SK-N-SH (cell line): ENCODE data around the gene TFPT.

Experiments used
- POLR2AphosphoS5 ChIP-seq: IDR thresholded peaks from 2 replicates; pipeline ENCODE4 v1.6.1; 2012; ENCODE audit warnings: low read depth, low read length
- SMC3 ChIP-seq: IDR thresholded peaks from 2 replicates; pipeline ENCODE4 v1.6.1; 2012; ENCODE audit warnings: low read depth, low read length, improper control_type of control experiment
- TF ChIP-seq, protein P1 (sequence below): fragments of 200-600 bp; sonication (generic); IDR thresholded peaks from 2 replicates; pipeline ENCODE4 v1.6.1; 2017; ENCODE audit warnings: antibody characterized with exemption, mild to moderate bottlenecking, moderate library complexity
- TF ChIP-seq, protein P2 (sequence below): IDR thresholded peaks from 2 replicates; pipeline ENCODE4 v1.6.1; 2012; ENCODE audit warnings: mild to moderate bottlenecking, low read depth, low read length, moderate library complexity

DNA sequence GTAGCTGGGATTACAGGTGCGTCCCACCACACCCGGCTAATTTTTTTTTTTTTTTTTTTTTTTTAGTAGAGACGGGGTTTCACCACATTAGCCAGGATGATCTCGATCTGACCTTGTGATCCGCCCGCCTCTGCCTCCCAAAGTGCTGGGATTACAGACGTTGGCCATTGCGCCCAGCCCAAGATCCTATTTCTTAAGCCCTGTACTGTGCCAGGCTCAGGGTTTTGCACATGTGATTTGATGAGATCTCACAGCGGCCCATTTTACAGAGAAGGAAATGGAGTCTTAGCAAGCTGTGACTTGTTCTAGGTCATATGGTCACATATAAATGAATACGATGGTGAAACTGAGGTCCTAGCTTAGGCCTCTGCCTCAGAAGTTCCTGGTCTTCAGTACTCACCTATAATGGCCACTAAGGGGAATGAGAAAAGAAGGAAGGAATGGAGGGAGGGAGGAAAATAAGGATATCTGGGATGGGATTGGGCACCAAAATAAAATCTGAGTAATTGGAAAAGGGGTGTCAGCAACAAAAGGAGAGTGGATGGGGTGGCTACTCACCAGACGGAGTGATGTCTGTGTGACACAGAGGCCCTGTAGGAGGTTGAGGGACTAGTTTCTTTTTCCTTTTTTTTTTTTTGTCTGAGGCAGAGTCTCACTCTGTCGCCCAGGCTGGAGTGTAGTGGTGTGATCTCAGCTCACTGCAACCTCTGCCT, 16.1 kb downstream of the TFPT start:
- TF ChIP-seq, protein P1, sequence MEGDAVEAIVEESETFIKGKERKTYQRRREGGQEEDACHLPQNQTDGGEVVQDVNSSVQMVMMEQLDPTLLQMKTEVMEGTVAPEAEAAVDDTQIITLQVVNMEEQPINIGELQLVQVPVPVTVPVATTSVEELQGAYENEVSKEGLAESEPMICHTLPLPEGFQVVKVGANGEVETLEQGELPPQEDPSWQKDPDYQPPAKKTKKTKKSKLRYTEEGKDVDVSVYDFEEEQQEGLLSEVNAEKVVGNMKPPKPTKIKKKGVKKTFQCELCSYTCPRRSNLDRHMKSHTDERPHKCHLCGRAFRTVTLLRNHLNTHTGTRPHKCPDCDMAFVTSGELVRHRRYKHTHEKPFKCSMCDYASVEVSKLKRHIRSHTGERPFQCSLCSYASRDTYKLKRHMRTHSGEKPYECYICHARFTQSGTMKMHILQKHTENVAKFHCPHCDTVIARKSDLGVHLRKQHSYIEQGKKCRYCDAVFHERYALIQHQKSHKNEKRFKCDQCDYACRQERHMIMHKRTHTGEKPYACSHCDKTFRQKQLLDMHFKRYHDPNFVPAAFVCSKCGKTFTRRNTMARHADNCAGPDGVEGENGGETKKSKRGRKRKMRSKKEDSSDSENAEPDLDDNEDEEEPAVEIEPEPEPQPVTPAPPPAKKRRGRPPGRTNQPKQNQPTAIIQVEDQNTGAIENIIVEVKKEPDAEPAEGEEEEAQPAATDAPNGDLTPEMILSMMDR: no peak
- TF ChIP-seq, protein P2, sequence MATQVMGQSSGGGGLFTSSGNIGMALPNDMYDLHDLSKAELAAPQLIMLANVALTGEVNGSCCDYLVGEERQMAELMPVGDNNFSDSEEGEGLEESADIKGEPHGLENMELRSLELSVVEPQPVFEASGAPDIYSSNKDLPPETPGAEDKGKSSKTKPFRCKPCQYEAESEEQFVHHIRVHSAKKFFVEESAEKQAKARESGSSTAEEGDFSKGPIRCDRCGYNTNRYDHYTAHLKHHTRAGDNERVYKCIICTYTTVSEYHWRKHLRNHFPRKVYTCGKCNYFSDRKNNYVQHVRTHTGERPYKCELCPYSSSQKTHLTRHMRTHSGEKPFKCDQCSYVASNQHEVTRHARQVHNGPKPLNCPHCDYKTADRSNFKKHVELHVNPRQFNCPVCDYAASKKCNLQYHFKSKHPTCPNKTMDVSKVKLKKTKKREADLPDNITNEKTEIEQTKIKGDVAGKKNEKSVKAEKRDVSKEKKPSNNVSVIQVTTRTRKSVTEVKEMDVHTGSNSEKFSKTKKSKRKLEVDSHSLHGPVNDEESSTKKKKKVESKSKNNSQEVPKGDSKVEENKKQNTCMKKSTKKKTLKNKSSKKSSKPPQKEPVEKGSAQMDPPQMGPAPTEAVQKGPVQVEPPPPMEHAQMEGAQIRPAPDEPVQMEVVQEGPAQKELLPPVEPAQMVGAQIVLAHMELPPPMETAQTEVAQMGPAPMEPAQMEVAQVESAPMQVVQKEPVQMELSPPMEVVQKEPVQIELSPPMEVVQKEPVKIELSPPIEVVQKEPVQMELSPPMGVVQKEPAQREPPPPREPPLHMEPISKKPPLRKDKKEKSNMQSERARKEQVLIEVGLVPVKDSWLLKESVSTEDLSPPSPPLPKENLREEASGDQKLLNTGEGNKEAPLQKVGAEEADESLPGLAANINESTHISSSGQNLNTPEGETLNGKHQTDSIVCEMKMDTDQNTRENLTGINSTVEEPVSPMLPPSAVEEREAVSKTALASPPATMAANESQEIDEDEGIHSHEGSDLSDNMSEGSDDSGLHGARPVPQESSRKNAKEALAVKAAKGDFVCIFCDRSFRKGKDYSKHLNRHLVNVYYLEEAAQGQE: no peak
- no peak for TF ChIP-seq POLR2AphosphoS5
- TF ChIP-seq SMC3: no peak
